DMS53 (cell line): ENCODE results near the gene KLHL17.
"Not testable (repeated sequence)": the region's sequence is repeated elsewhere in the genome, so short reads cannot be mapped to it uniquely, and the experiment has no call there.

Experiments used
- DNase-seq: peaks from one replicate; lab custom pipeline; 2025; lab: John Stamatoyannopoulos, UW

KLHL17 gene

GRCh38 chr1:981955-982558 lies 21.7 kb downstream of the KLHL17 start, which contains the start of gene PERM1:
Gene PERM1 (minus strand): TSS chr1:982093. CDS start chr1:981029, 1,064 bp downstream.
- DNase-seq, result no peak

- peak; percentile 57 for DNase-seq
Observed at GRCh38 chr1:982765-983436, 22.5 kb downstream of the KLHL17 start.

GRCh38 chr1:983798-984475 lies 23.6 kb downstream of the KLHL17 start:
- peak; percentile 50 for DNase-seq

- DNase-seq, result no peak
Observed at GRCh38 chr1:984476-984814, 24.1 kb downstream of the KLHL17 start.

GRCh38 chr1:985126-985525 lies 24.7 kb downstream of the KLHL17 start:
- no peak for DNase-seq

- DNase-seq, result not testable (repeated sequence)
Observed at GRCh38 chr1:988061-988460, 27.7 kb downstream of the KLHL17 start.

GRCh38 chr1:991275-991674 lies 30.9 kb downstream of the KLHL17 start:
- not testable (repeated sequence) for DNase-seq

GRCh38 chr1:991895-992294 lies 31.5 kb downstream of the KLHL17 start:
- no peak for DNase-seq

- no peak for DNase-seq
Observed at GRCh38 chr1:992362-992761, 32.0 kb downstream of the KLHL17 start.

- no peak for DNase-seq
Observed at GRCh38 chr1:993379-993995, 33.1 kb downstream of the KLHL17 start.

- DNase-seq, result not testable (repeated sequence)
Observed at GRCh38 chr1:994546-994945, 34.2 kb downstream of the KLHL17 start.

GRCh38 chr1:995665-996633 lies 35.6 kb downstream of the KLHL17 start:
- DNase-seq, result no peak

- no peak for DNase-seq
Observed at GRCh38 chr1:996851-997712, 36.7 kb downstream of the KLHL17 start.

GRCh38 chr1:997713-997992 lies 37.3 kb downstream of the KLHL17 start:
- DNase-seq, result no peak

- DNase-seq, result no peak
Observed at GRCh38 chr1:997993-998744, 37.8 kb downstream of the KLHL17 start.

- no peak for DNase-seq
Observed at GRCh38 chr1:998745-998994, 38.3 kb downstream of the KLHL17 start.

- DNase-seq, result peak; percentile 79
Observed at GRCh38 chr1:998995-999724, 38.8 kb downstream of the KLHL17 start.

- DNase-seq, result peak; percentile 97
Observed at GRCh38 chr1:999725-1000356, 39.5 kb downstream of the KLHL17 start, which contains the start of gene HES4. Gene HES4 (minus strand): TSS chr1:1000097. CDS start chr1:999973, 124 bp downstream.

GRCh38 chr1:1000357-1001056 lies 40.1 kb downstream of the KLHL17 start:
- peak; percentile 96 for DNase-seq
